Lower leg skin (tissue), 4 donors: ENCODE results near the gene ACKR3. TPM values are rescaled to one million over a fixed set of nuclear protein-coding genes. Genes with fewer than 3 reads are reported as not detected.

Experiments
- DNase-seq, 2 donors: peaks; one replicate each; pipeline ENCODE4 v3.0.0-alpha.2; 2019; ENCODE audit warnings: low spot score in 2 of 2
- H3K4me3 ChIP-seq: fragments of 200-600 bp; sonication (generic); 2 replicates; pipeline ENCODE4 v1.5.1; 2017; ENCODE audit warnings: mild to moderate bottlenecking, low read depth; ENCODE audit not compliant: poor library complexity, severe bottlenecking
- POLR2A ChIP-seq, 2 donors: fragments of 450-650 bp; IDR thresholded peaks; one replicate each; pipeline ENCODE4 v1.6.1; 2016 to 2017; ENCODE audit warnings: antibody characterized with exemption in 2 of 2, mild to moderate bottlenecking in 1 of 2, moderate library complexity in 1 of 2
- WGBS, 2 donors: methylation state at CpG; one replicate each; pipeline ENCODE4 v1.1.5; 2018; 5-methylcytosine and 5-hydroxymethylcytosine counted together
- intact Hi-C: fragments of 100-400 bp; cut with DNase I; formaldehyde crosslinking; loops from one replicate; pipeline ENCODE4 v1.15.0; 2023; ENCODE audit warnings: low total_unique reads
- total RNA-seq, 4 donors: library from RNA; depleted of rRNA; stranded (reverse); fragments of >200 nt; gene quantifications; one replicate each; pipeline ENCODE4 v1.1.0, GENCODE V29; 2016
- TF ChIP-seq, protein P1 (sequence below), 3 donors: fragments of 450-650 bp; IDR thresholded peaks; one replicate each; pipeline ENCODE4 v1.5.1; 2016; ENCODE audit warnings: antibody characterized with exemption in 3 of 3, mild to moderate bottlenecking in 3 of 3, moderate library complexity in 2 of 3

ACKR3 gene
- total RNA-seq, 4 donors from 2014 or later = 6.7 to 25.0 (median 16.7) TPM

DNA sequence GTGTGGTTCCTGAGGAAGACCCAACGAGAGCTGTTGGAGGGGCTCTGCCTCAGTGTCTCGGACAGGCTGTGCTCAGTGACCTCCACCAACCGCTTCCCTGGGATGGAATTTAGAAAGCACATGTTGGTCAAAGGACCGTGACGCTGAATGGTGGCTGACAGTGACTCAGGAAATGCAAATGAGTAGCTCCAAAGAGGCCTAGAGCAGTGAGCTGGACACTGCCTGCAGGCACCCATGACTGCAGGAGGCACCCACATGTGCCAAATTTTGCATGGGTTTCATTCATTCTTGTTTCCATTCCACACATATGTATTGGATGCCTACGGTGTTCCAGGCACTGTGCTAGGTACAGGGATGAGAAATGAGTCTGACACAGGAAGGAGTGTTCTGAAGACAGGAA is 46.4 kb downstream of the ACKR3 start:
- TF ChIP-seq POLR2A (IDR thresholded peaks at IDR 0.05) = no peak
- TF ChIP-seq, protein P1, sequence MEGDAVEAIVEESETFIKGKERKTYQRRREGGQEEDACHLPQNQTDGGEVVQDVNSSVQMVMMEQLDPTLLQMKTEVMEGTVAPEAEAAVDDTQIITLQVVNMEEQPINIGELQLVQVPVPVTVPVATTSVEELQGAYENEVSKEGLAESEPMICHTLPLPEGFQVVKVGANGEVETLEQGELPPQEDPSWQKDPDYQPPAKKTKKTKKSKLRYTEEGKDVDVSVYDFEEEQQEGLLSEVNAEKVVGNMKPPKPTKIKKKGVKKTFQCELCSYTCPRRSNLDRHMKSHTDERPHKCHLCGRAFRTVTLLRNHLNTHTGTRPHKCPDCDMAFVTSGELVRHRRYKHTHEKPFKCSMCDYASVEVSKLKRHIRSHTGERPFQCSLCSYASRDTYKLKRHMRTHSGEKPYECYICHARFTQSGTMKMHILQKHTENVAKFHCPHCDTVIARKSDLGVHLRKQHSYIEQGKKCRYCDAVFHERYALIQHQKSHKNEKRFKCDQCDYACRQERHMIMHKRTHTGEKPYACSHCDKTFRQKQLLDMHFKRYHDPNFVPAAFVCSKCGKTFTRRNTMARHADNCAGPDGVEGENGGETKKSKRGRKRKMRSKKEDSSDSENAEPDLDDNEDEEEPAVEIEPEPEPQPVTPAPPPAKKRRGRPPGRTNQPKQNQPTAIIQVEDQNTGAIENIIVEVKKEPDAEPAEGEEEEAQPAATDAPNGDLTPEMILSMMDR (IDR thresholded peaks at IDR 0.05) = no peak
- intact Hi-C loops = no loop called here
- no peak overlapping the region for H3K4me3 ChIP-seq
- 95 to 97% methylated on average over 6 of the region's 6 CpGs for WGBS, 2 donors
- no peak for DNase-seq

DNA sequence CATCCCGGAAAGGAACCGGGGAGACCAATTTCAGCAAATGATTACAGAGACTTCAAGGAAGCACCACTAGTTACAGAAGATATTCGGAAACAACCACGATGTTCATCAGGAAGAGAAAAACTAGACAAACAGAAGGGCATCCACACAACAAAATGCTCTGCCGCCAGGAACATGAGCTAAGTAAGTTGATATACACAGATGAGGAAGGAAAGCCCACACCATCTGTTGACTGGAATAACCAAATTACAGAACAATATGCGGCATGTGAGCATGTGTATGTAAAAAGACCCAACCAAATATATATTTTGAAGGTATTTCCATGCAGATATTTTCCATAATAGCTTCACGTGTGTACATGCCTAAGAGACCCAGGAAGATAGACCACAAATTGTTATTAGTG is 47.0 kb downstream of the ACKR3 start:
- no peak for DNase-seq
- 88 to 92% methylated on average over 7 of the region's 7 CpGs for WGBS, 2 donors
- no peak overlapping the region for H3K4me3 ChIP-seq
- TF ChIP-seq POLR2A (IDR thresholded peaks at IDR 0.05) = no peak
- TF ChIP-seq, protein P1 (IDR thresholded peaks at IDR 0.05) = no peak
- intact Hi-C loops = no loop called here

DNA sequence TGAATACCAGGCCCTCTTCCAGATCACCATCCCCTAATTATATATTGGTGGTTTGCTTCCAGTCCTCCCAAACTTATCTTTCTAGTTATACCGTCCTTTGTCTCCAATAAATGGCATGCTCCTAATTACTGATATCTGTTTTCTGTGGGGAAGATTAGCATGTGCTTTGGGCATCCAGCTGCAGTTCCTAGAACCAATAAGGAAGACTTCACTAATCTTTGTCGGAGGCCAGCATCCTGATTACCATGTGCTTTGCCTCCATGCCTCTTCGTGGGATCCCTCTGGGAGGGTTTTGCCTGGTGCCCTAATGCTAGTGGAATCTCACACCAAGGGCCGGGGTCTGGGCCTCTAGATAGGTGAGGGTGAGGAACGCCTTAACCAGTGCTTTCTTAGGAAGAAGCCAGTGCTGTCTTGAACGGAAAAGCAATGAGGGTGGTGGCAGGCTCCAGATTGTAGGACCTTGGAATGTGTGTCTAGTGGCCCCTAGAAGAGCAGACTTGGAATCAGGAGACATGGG is 47.7 kb downstream of the ACKR3 start:
- no peak for TF ChIP-seq POLR2A (IDR thresholded peaks at IDR 0.05)
- TF ChIP-seq, protein P1 (IDR thresholded peaks at IDR 0.05) = no peak
- intact Hi-C loops = no loop called here
- no peak for DNase-seq
- H3K4me3 ChIP-seq = no peak overlapping the region
- WGBS, 2 donors = 93 to 94% methylated on average over 6 of the region's 6 CpGs

DNA sequence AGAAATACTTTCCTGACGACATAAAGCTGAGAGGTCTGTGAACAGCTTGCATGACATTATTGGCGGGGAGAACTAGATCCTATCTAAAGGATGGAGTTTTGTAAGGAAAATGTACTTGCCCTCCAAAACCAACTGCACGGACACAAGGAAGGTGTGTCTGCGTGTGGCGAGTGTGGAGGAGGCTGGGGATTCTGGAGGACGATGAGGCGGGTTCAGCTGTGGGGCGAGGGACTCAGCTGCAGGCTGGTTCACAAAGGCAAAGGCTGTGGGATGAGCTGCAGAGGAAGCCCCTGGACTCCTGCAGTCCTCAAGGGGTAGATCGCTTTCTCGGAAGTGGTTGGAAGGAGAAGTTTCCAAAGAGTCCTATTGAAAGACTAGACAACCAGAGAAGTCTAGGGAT is 48.2 kb downstream of the ACKR3 start:
- 94 to 95% methylated on average over 10 of the region's 10 CpGs for WGBS, 2 donors
- DNase-seq = no peak
- intact Hi-C loops = no loop called here
- TF ChIP-seq, protein P1 (IDR thresholded peaks at IDR 0.05) = no peak
- TF ChIP-seq POLR2A (IDR thresholded peaks at IDR 0.05) = no peak
- no peak overlapping the region for H3K4me3 ChIP-seq

DNA sequence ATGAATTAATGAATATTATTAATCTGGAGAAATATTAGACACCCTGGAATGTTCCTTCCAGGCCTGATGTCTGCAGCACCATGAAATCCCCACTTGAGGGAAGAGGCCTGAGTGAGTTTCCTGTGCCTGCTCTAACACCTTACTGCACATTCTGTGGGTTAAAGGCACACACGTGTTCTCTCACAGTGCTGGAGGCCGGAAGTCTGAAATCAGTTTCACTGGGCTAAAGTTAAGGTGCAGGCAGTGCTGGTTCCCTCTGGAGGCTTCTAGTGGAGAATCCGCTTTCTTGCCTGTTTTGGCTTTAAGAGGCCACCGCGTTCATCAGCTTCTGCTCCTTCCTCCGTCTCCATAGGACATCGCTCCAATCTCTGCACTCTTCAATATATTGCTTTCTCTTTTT is 48.7 kb downstream of the ACKR3 start:
- no peak overlapping the region for H3K4me3 ChIP-seq
- no peak for TF ChIP-seq POLR2A (IDR thresholded peaks at IDR 0.05)
- TF ChIP-seq, protein P1 (IDR thresholded peaks at IDR 0.05) = no peak
- DNase-seq = no peak
- WGBS, 2 donors = 89% methylated on average over 7 of the region's 7 CpGs
- intact Hi-C loops = no loop called here

DNA sequence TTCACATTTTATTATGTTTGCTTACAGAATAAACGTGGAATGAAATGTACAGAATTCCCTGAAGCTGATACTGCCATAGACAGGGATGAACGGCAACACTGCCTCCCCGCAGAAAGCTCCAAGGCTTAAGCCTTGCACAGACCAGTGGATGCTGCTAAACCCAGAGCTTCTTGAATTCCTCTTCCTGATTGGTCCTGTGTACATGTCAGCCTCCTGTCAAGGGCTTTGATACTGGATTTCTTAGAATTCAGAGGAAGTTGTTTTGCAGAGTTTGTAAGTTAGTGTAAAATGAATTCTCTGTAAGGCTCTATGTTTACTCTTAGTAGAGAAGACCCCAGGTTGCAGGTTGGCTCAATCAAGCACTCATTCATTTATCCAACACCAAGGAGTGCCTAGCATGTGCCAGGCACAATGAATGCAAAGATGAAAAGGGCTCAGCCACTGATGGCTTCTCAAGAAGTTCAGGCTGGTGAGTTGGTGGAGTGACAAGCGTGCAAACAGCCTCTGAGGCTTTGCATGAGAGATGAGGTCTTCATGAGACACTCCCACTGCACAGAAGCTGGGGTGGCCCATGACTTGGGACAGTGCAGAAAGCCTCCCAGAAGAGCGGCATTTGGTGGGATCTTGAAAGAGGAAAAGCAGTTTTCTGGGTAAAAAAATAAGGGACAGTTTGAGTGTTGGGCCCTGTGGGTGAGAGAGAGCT is 50.4 kb downstream of the ACKR3 start:
- DNase-seq = no peak
- intact Hi-C loops = no loop called here
- H3K4me3 ChIP-seq = no peak overlapping the region
- 89 to 92% methylated on average over 5 of the region's 5 CpGs for WGBS, 2 donors
- TF ChIP-seq, protein P1 (IDR thresholded peaks at IDR 0.05) = no peak
- no peak for TF ChIP-seq POLR2A (IDR thresholded peaks at IDR 0.05)
